HG02588 (cell line): ENCODE results near the gene TCF7.

Experiments
- ATAC-seq: cut with Tn5 transposase; IDR thresholded peaks from one replicate; pipeline ENCODE4 v1.9.1; 2021; ENCODE audit warnings: mild to moderate bottlenecking, moderate library complexity; ENCODE audit not compliant: unreplicated experiment

The TCF7 gene

DNA sequence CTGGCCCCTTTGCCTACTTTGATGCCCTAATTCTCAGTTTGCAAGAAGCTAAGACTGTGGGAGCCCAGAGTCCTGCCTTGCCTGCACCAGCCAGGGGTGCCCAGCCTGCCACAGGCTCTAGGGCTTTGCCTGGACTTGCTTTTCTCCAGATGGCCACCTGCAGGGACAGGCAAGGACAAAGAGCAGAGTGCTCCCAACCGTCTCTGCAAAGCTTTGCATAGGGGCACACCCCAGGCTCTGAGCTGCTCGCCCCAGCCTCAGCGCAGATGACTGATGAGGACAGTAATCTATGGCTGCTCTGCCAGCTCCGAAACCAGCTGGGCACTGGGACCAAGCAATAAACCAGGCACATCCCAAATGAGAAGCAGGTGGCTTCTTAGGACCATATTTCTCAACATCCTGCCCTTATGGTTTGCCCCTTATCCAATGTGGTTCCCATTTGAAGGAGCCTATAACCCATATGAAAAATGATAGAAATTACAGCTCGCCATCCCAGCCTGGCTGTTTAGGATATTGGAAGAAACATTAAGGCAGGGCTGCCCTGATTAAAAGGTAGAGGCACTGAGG, 25.4 kb upstream of the TCF7 start:
- no peak for ATAC-seq

GRCh38 chr5:134090522-134090921, 24.0 kb upstream of the TCF7 start:
- no peak for ATAC-seq

GRCh38 chr5:134091626-134092121, 22.8 kb upstream of the TCF7 start:
- no peak for ATAC-seq

DNA sequence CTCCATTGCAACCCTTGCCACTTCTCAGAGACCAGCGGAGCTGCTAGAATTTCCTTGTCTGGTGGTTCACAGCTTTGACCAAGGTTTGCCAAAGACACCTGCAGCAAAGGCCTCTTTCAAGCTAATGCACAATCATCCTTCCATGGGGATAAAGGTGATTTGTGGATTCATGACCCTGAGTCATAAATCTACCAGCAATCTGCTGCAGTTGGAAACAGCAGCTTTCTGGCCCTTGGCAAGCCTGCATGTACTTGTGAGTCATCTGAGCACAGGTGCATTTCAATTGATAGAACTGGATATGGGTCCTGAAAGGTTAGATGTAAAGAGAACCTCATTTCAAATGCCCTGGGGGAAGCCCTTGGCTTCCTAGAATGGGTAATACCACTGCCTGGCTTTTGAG, 21.6 kb upstream of the TCF7 start:
- no peak for ATAC-seq

DNA sequence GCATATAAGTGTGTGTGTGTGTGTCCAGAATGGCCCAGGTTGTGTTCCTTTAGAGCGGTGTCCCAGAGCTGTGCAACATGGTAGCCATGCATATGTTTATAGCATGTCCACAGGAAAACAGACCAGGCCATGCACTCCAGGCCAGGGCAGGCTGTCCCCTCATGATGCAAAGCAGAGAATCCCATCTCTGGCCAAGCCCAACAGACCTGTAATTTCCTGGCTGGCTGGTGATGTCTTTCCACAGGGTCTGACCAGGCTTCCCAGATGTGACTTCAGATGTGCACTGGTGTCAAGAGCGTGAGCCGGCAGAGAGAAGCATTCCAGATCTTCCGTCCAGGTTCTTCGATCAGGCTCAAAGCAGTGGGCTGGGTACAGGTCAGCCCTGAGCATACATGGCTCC, 21.1 kb upstream of the TCF7 start:
- ATAC-seq: no peak

- ATAC-seq: no peak
These were observed 19.2 kb upstream of the TCF7 start for GRCh38 chr5:134095293-134095692.

- ATAC-seq: no peak
These were observed 18.4 kb upstream of the TCF7 start for GRCh38 chr5:134095887-134096589.

DNA sequence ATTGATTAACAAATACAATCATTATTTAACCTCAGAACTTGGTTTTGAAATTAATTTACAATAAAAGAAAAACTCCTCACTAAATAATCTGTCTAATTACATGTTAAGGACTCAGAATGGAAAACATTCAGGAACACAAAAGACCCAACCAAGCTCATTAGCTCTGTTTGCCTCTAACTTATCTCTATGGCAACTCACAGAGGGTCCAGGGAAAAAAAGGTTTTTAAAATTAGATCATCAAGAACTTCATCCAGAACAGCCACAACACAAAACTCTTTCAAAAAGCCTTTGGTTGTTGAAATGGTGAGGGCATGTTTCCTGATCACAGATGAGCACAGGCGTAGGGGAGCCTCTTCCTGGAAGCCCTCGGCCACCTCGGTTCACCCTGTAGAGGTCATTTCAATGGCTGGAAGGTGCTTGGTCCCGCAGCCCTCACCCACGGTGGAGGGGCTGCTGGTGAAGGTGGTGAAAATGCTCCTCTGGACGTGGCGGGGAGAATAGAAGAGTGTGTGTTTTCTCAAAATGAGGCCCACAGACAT, 17.2 kb upstream of the TCF7 start:
- no peak for ATAC-seq

DNA sequence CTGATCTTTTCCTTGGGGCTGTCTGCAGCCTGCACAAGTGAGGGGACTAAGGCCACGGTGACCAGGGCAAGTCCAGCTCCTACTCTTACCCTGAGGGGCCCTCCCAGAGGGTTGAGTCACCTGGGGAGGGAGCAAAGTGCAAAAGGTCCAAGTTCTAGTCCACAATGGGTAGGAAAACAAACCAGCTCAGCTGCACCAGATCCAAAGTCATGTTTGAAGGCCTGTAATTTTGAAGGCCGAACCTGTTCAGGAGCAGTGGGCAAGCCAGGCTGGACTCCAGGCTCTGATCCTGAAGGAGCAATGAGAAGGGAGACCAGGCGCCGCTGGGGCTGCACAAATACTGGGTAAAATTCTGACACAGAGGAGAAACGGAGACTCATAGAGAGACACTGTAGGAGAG, 15.8 kb upstream of the TCF7 start:
- no peak for ATAC-seq

- ATAC-seq: no peak
These were observed 15.1 kb upstream of the TCF7 start for GRCh38 chr5:134099288-134099872.

- no peak for ATAC-seq
These were observed 14.6 kb upstream of the TCF7 start for GRCh38 chr5:134099939-134100282.

- peak; percentile 86 for ATAC-seq
These were observed 14.0 kb upstream of the TCF7 start for GRCh38 chr5:134100283-134101091.

- ATAC-seq: no peak
These were observed 12.6 kb upstream of the TCF7 start for GRCh38 chr5:134101686-134102439.

GRCh38 chr5:134103397-134103796, 11.1 kb upstream of the TCF7 start:
- no peak for ATAC-seq

DNA sequence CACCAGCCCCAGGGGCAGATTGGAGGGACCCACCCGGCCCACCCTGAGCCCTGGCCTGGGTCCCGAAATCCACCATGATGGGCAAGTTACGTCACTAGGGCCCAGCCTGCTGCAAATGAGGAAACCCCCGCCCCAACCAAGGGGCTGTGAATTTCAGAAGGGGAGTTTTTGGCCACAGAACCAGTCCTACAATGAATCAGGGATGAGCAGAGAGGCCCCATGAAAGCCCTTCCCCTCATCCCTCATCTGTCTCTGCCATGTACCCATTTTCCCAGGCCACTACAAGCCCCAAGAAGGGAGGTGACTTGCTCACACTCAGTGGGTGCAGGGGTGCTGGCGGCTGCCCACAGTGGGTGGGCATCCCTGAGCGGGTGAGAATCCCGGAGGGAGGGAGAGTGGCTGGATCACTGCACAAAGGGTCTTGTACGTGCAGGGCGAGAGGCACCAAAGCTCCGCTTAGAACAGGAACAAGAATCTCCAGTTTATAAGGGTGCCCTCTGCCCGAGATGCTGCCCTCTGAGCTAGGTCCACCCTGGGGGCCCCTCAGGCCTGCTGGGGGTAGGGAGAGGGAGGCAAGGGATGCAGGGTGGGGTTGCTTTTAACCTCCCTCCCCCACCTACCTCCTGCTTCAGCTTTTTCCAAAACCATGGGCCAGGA, 10.4 kb upstream of the TCF7 start:
- no peak for ATAC-seq

- no peak for ATAC-seq
These were observed 7.3 kb upstream of the TCF7 start for GRCh38 chr5:134106991-134107701.

DNA sequence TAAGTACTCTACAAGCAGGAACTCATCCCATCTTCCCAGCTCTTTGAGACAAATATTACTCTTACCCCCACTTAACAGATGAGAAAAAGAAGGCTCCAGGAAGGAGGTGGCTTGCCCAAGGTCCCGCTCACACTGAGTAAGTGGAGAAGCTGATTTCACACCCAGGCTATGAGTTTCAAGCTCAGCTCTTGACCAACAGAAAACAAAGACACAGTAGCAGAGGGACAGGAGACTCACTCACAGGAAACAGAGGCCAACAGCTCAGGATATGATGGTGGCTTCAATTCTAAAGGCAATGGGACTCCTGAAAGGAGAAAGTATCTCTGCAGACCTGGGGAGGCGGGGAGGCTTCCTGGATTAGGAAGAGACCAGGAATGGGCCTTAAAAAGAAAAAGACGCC, 6.7 kb upstream of the TCF7 start:
- no peak for ATAC-seq

- no peak for ATAC-seq
These were observed 4.1 kb upstream of the TCF7 start for GRCh38 chr5:134110382-134110781.
